GM23338 (cell line): ENCODE results near the gene PLXNB2. TPM values are rescaled to one million over a fixed set of nuclear protein-coding genes. Genes with fewer than 3 reads are reported as not detected.

Experiments
- ATAC-seq: fragments of 200-7000 bp; cut with Tn5 transposase; 3 replicates; pipeline ENCODE4 v1.9.1; 2020
- DNase-seq: peaks from one replicate; pipeline ENCODE4 v3.0.0-alpha.2; 2015; ENCODE audit warnings: low spot score
- H2AFZ ChIP-seq: fragments of 200-600 bp; sonication (generic); 2 replicates; pipeline ENCODE4 v1.8.0; 2016; ENCODE audit warnings: antibody characterized with exemption, mild to moderate bottlenecking, moderate library complexity
- H3F3A ChIP-seq: fragments of 200-600 bp; sonication (generic); replicated peaks from 2 replicates; pipeline ENCODE4 v1.8.0; 2017; ENCODE audit warnings: antibody characterized with exemption, mixed run types, low read depth
- H3K27ac ChIP-seq: fragments of 200-600 bp; sonication (generic); 2 replicates; pipeline ENCODE4 v1.6.1; 2016; ENCODE audit warnings: low read depth
- H3K27me3 ChIP-seq: fragments of 200-600 bp; sonication (generic); 2 replicates; pipeline ENCODE4 v1.8.0; 2016; ENCODE audit warnings: mild to moderate bottlenecking, mixed run types, moderate library complexity; ENCODE audit not compliant: insufficient read depth
- H3K36me3 ChIP-seq: fragments of 200-600 bp; sonication (generic); 2 replicates; pipeline ENCODE4 v1.8.0; 2016; ENCODE audit warnings: mild to moderate bottlenecking; ENCODE audit not compliant: insufficient read depth
- H3K4me1 ChIP-seq: fragments of 200-600 bp; sonication (generic); 2 replicates; pipeline ENCODE4 v1.8.0; 2016; ENCODE audit warnings: mild to moderate bottlenecking, moderate library complexity; ENCODE audit not compliant: insufficient read depth
- H3K4me2 ChIP-seq: fragments of 200-600 bp; sonication (generic); 2 replicates; pipeline ENCODE4 v1.7.1; 2017; ENCODE audit warnings: mixed run types
- H3K4me3 ChIP-seq: fragments of 200-600 bp; sonication (generic); 2 replicates; pipeline ENCODE4 v1.6.1; 2016; ENCODE audit warnings: mixed run types
- H3K79me2 ChIP-seq: fragments of 200-600 bp; sonication (generic); replicated peaks from 2 replicates; pipeline ENCODE4 v1.8.0; 2017; ENCODE audit warnings: mild to moderate bottlenecking; ENCODE audit not compliant: insufficient read depth
- H3K9me2 ChIP-seq: fragments of 200-600 bp; sonication (generic); 2 replicates; pipeline ENCODE4 v1.8.0; 2017; ENCODE audit not compliant: insufficient read depth
- H4K20me1 ChIP-seq: fragments of 200-600 bp; sonication (generic); replicated peaks from 2 replicates; pipeline ENCODE4 v1.8.0; 2017; ENCODE audit warnings: mild to moderate bottlenecking; ENCODE audit not compliant: insufficient read depth
- H3K27ac Mint-ChIP-seq: 2 replicates; pipeline ENCODE4 v1.8.0; 2020; ENCODE audit warnings: inconsistent platforms, mild to moderate bottlenecking, moderate library complexity, mixed read lengths
- H3K27me3 Mint-ChIP-seq: 3 replicates; pipeline ENCODE4 v1.8.0; 2022; ENCODE audit warnings: low read depth, mild to moderate bottlenecking, moderate library complexity, mixed read lengths, inconsistent platforms; ENCODE audit not compliant: insufficient read depth, poor library complexity
- H3K36me3 Mint-ChIP-seq: 3 replicates; pipeline ENCODE4 v1.8.0; 2021; ENCODE audit warnings: low read depth, mild to moderate bottlenecking, inconsistent platforms, moderate library complexity, mixed read lengths
- H3K4me1 Mint-ChIP-seq: 3 replicates; pipeline ENCODE4 v1.8.0; 2020; ENCODE audit warnings: mild to moderate bottlenecking, inconsistent platforms, mixed read lengths
- H3K4me3 Mint-ChIP-seq: 3 replicates; pipeline ENCODE4 v1.8.0; 2021; ENCODE audit warnings: moderate library complexity, mild to moderate bottlenecking, inconsistent platforms, mixed read lengths
- H3K9me3 Mint-ChIP-seq: 3 replicates; pipeline ENCODE4 v1.8.0; 2020; ENCODE audit warnings: moderate library complexity, mild to moderate bottlenecking, inconsistent platforms, mixed read lengths
- CREB1 ChIP-seq: fragments of 250-450 bp; sonication (Bioruptor Pico); IDR thresholded peaks from 2 replicates; pipeline ENCODE4 v1.5.0; 2020; ENCODE audit warnings: low read depth, mild to moderate bottlenecking, moderate library complexity
- ETS1 ChIP-seq: IDR thresholded peaks from 2 replicates; pipeline ENCODE4 v1.6.1; 2016; ENCODE audit warnings: antibody characterized with exemption
- EZH2 ChIP-seq: fragments of 200-600 bp; sonication (generic); IDR thresholded peaks from one replicate; pipeline ENCODE4 v1.8.0; 2017; ENCODE audit warnings: antibody characterized with exemption, mild to moderate bottlenecking, low read depth; ENCODE audit not compliant: unreplicated experiment
- EZH2phosphoT487 ChIP-seq: fragments of 200-600 bp; sonication (generic); IDR thresholded peaks from one replicate; pipeline ENCODE4 v1.8.1; 2018; ENCODE audit warnings: antibody characterized with exemption; ENCODE audit not compliant: unreplicated experiment
- JUNB ChIP-seq: IDR thresholded peaks from one replicate; pipeline ENCODE4 v1.6.1; 2016; ENCODE audit warnings: antibody characterized with exemption; ENCODE audit not compliant: unreplicated experiment
- NANOG ChIP-seq: IDR thresholded peaks from 2 replicates; pipeline ENCODE4 v1.6.1; 2016; ENCODE audit warnings: antibody characterized with exemption, borderline replicate concordance
- POLR2AphosphoS5 ChIP-seq: IDR thresholded peaks from 2 replicates; pipeline ENCODE4 v1.6.1; 2016; ENCODE audit warnings: antibody characterized with exemption, low read depth
- REST ChIP-seq: IDR thresholded peaks from one replicate; pipeline ENCODE4 v1.6.1; 2018; ENCODE audit warnings: antibody characterized with exemption; ENCODE audit not compliant: unreplicated experiment
- STAT1 ChIP-seq: IDR thresholded peaks from one replicate; pipeline ENCODE4 v1.6.1; 2016; ENCODE audit warnings: antibody characterized with exemption; ENCODE audit not compliant: unreplicated experiment
- ZNF114 ChIP-seq: fragments of 250-450 bp; sonication (Bioruptor Pico); IDR thresholded peaks from 2 replicates; pipeline ENCODE4 v1.5.0; 2020; ENCODE audit warnings: mild to moderate bottlenecking, moderate library complexity
- ZNF331 ChIP-seq: fragments of 250-450 bp; sonication (Bioruptor Pico); IDR thresholded peaks from 2 replicates; pipeline ENCODE4 v1.5.0; 2020; ENCODE audit warnings: low read depth, mild to moderate bottlenecking, moderate library complexity
- polyA plus RNA-seq: library from polyadenylated mRNA; unstranded; fragments of >200 nt; fragmentation: Nextera tagmentation; extraction: Ambion mirVana; gene quantifications from 2 replicates; pipeline ENCODE4 v1.2.1, GENCODE V29; 2016
- total RNA-seq: library from RNA; depleted of rRNA; stranded (reverse); fragments of >200 nt; shearing (Covaris generic); gene quantifications from 2 replicates; pipeline ENCODE4 v1.2.3, GENCODE V29; 2014
- TF ChIP-seq, protein P1 (sequence below): fragments of 250-450 bp; sonication (Bioruptor Pico); IDR thresholded peaks from 2 replicates; pipeline ENCODE4 v1.5.0; 2020; ENCODE audit warnings: mild to moderate bottlenecking, moderate library complexity
- TF ChIP-seq, protein P2 (sequence below), 2 experiments: fragments of 200-600 bp in 1 of 2; sonication (generic) in 1 of 2; conservative IDR thresholded peaks; 2 replicates each; pipeline versions ENCODE4 v1.5.1 to v1.6.1; 2016 to 2017; ENCODE audit warnings: antibody characterized with exemption in 2 of 2, low read depth in 2 of 2, mild to moderate bottlenecking in 2 of 2, moderate library complexity in 1 of 2

Gene PLXNB2
- total and polyA plus RNA-seq, 2 experiments from 2014 or later = 29.1 to 66.3 TPM

DNA sequence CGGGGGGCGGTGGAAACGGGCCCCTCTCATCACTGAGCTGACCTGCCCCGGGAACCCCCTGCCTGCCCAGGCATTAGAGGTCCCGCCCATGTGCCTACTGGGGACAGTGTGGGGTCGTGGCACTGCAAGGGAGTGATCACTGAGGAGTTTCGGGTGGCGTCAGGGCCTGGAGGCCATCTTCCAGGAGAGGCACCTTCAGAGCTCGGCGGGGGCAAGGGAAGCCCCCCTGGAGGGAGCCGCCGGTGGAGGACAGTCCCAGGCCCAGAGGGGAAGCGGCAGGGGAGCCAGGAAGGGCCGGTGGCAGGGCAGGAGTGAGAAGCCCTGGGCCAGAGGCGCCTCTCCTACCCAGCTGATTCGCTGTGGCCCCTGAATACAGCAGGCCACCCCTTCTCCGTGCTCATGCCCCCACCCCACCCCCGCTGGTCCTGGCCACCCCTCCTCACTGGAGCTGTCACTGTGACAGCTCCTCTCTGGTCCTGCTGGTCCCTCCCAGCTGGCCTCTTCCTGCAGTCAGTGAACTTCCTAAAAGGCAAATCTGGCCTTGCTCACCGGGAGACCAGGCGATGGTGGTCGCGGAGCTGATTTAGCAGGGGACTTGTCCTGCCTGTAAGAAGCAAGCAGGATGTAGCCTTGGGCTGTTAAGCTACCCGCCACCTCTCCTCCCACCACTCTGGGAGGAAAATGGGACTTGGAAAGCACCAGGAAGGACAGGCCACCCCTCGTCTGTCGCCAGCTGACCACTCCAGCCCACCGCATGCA is 35.2 kb downstream of the PLXNB2 start:
- TF ChIP-seq POLR2AphosphoS5 = no peak
- TF ChIP-seq, protein P1, sequence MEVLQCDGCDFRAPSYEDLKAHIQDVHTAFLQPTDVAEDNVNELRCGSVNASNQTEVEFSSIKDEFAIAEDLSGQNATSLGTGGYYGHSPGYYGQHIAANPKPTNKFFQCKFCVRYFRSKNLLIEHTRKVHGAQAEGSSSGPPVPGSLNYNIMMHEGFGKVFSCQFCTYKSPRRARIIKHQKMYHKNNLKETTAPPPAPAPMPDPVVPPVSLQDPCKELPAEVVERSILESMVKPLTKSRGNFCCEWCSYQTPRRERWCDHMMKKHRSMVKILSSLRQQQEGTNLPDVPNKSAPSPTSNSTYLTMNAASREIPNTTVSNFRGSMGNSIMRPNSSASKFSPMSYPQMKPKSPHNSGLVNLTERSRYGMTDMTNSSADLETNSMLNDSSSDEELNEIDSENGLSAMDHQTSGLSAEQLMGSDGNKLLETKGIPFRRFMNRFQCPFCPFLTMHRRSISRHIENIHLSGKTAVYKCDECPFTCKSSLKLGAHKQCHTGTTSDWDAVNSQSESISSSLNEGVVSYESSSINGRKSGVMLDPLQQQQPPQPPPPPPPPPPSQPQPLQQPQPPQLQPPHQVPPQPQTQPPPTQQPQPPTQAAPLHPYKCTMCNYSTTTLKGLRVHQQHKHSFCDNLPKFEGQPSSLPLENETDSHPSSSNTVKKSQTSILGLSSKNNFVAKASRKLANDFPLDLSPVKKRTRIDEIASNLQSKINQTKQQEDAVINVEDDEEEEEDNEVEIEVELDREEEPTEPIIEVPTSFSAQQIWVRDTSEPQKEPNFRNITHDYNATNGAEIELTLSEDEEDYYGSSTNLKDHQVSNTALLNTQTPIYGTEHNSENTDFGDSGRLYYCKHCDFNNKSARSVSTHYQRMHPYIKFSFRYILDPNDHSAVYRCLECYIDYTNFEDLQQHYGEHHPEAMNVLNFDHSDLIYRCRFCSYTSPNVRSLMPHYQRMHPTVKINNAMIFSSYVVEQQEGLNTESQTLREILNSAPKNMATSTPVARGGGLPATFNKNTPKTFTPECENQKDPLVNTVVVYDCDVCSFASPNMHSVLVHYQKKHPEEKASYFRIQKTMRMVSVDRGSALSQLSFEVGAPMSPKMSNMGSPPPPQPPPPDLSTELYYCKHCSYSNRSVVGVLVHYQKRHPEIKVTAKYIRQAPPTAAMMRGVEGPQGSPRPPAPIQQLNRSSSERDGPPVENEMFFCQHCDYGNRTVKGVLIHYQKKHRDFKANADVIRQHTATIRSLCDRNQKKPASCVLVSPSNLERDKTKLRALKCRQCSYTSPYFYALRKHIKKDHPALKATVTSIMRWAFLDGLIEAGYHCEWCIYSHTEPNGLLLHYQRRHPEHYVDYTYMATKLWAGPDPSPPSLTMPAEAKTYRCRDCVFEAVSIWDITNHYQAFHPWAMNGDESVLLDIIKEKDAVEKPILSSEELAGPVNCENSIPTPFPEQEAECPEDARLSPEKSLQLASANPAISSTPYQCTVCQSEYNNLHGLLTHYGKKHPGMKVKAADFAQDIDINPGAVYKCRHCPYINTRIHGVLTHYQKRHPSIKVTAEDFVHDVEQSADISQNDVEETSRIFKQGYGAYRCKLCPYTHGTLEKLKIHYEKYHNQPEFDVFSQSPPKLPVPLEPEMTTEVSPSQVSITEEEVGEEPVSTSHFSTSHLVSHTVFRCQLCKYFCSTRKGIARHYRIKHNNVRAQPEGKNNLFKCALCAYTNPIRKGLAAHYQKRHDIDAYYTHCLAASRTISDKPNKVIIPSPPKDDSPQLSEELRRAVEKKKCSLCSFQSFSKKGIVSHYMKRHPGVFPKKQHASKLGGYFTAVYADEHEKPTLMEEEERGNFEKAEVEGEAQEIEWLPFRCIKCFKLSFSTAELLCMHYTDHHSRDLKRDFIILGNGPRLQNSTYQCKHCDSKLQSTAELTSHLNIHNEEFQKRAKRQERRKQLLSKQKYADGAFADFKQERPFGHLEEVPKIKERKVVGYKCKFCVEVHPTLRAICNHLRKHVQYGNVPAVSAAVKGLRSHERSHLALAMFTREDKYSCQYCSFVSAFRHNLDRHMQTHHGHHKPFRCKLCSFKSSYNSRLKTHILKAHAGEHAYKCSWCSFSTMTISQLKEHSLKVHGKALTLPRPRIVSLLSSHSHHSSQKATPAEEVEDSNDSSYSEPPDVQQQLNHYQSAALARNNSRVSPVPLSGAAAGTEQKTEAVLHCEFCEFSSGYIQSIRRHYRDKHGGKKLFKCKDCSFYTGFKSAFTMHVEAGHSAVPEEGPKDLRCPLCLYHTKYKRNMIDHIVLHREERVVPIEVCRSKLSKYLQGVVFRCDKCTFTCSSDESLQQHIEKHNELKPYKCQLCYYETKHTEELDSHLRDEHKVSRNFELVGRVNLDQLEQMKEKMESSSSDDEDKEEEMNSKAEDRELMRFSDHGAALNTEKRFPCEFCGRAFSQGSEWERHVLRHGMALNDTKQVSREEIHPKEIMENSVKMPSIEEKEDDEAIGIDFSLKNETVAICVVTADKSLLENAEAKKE (CRISPR knock-in tag) = no peak
- TF ChIP-seq NANOG = no peak
- no peak for TF ChIP-seq ETS1
- no peak for TF ChIP-seq JUNB
- TF ChIP-seq, protein P2, sequence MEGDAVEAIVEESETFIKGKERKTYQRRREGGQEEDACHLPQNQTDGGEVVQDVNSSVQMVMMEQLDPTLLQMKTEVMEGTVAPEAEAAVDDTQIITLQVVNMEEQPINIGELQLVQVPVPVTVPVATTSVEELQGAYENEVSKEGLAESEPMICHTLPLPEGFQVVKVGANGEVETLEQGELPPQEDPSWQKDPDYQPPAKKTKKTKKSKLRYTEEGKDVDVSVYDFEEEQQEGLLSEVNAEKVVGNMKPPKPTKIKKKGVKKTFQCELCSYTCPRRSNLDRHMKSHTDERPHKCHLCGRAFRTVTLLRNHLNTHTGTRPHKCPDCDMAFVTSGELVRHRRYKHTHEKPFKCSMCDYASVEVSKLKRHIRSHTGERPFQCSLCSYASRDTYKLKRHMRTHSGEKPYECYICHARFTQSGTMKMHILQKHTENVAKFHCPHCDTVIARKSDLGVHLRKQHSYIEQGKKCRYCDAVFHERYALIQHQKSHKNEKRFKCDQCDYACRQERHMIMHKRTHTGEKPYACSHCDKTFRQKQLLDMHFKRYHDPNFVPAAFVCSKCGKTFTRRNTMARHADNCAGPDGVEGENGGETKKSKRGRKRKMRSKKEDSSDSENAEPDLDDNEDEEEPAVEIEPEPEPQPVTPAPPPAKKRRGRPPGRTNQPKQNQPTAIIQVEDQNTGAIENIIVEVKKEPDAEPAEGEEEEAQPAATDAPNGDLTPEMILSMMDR (conservative IDR thresholded peaks at IDR 0.05; ENCODE audit: low read depth in 2 of 2) = no peak
- TF ChIP-seq CREB1 = no peak
- TF ChIP-seq EZH2 = no peak
- TF ChIP-seq EZH2phosphoT487 = no peak
- TF ChIP-seq ZNF331 = no peak
- TF ChIP-seq ZNF114 (CRISPR knock-in tag) = no peak
- no peak for TF ChIP-seq STAT1
- no peak for TF ChIP-seq REST
- Mint-ChIP-seq H3K4me1 (peaks cover 4% of the 10 kb centered on the region; the same call in 1 of the 3 replicates), H3K27me3 (peaks cover 32% of the 10 kb centered on the region), H3K4me3 (peak overlapping the region; percentile 38; the same call in 1 of the 3 replicates), H3K27ac (no peak overlapping the region), H3K36me3 (peaks cover 33% of the 10 kb centered on the region), H3K9me3 (peaks cover 18% of the 10 kb centered on the region)
- H2AFZ ChIP-seq = no peak overlapping the region
- H3K36me3 ChIP-seq = 0 out of 2 replicates have a peak, but pooled peaks cover 5% of the 10 kb centered on the region
- H3K9me2 ChIP-seq = no peaks in the 10 kb centered on the region
- peaks cover 8% of the 10 kb centered on the region; the same call in 1 of the 2 replicates for H3F3A ChIP-seq
- no peak overlapping the region for H3K27ac ChIP-seq
- peaks cover 6% of the 10 kb centered on the region; the same call in 1 of the 2 replicates for H3K4me1 ChIP-seq
- peak; percentile 12 for ATAC-seq
- peak overlapping the region; percentile 86; the same call in 1 of the 2 replicates for H3K4me2 ChIP-seq
- H3K79me2 ChIP-seq = no peaks in the 10 kb centered on the region
- H3K27me3 ChIP-seq = peaks cover 47% of the 10 kb centered on the region
- DNase-seq = no peak
- peak overlapping the region; percentile 63; the same call in 1 of the 2 replicates for H3K4me3 ChIP-seq
- H4K20me1 ChIP-seq = no peaks in the 10 kb centered on the region; the same call in 1 of the 2 replicates
